Measurements from ENCODE around the gene RPL32.

Gene RPL32

GRCh38 chr3:12832350-12833221, 8.8 kb downstream of the RPL32 start:
- FAIRE-seq, result no peak

- FAIRE-seq, result no peak
Measured at GRCh38 chr3:12831301-12831866, 10.0 kb downstream of the RPL32 start.

GRCh38 chr3:12830785-12831156, 10.6 kb downstream of the RPL32 start:
- FAIRE-seq, result no peak

- no peak for FAIRE-seq
Measured at GRCh38 chr3:12829886-12830784, 11.2 kb downstream of the RPL32 start.

- FAIRE-seq, result no peak
Measured at GRCh38 chr3:12829404-12829803, 12.0 kb downstream of the RPL32 start.

- no peak for FAIRE-seq
Measured at GRCh38 chr3:12828751-12829150, 12.6 kb downstream of the RPL32 start.

- FAIRE-seq, result no peak
Measured at GRCh38 chr3:12825156-12825555, 16.2 kb downstream of the RPL32 start.

- no peak for FAIRE-seq
Measured at GRCh38 chr3:12824299-12824698, 17.1 kb downstream of the RPL32 start.

GRCh38 chr3:12822725-12823373, 18.5 kb downstream of the RPL32 start:
- FAIRE-seq, result peak; percentile 79

GRCh38 chr3:12818773-12819172, 22.6 kb downstream of the RPL32 start:
- no peak for FAIRE-seq

GRCh38 chr3:12818273-12818672, 23.1 kb downstream of the RPL32 start:
- FAIRE-seq, result no peak

- FAIRE-seq, result no peak
Measured at GRCh38 chr3:12817343-12817710, 24.0 kb downstream of the RPL32 start.

- FAIRE-seq, result no peak
Measured at GRCh38 chr3:12816521-12817342, 24.6 kb downstream of the RPL32 start.

- no peak for FAIRE-seq
Measured at GRCh38 chr3:12815719-12816118, 25.6 kb downstream of the RPL32 start.

- FAIRE-seq, result no peak
Measured at GRCh38 chr3:12815078-12815477, 26.3 kb downstream of the RPL32 start.

- no peak for FAIRE-seq
Measured at GRCh38 chr3:12813967-12814366, 27.4 kb downstream of the RPL32 start.

GRCh38 chr3:12812812-12813211, 28.6 kb downstream of the RPL32 start:
- FAIRE-seq, result no peak

- no peak for FAIRE-seq
Measured at GRCh38 chr3:12810961-12811360, 30.4 kb downstream of the RPL32 start.

GRCh38 chr3:12810013-12810780, 31.2 kb downstream of the RPL32 start:
- no peak for FAIRE-seq

- no peak for FAIRE-seq
Measured at GRCh38 chr3:12809435-12809834, 31.9 kb downstream of the RPL32 start.

GRCh38 chr3:12809001-12809400, 32.4 kb downstream of the RPL32 start:
- no peak for FAIRE-seq
